HG02943 (cell line): ENCODE measurements around the gene LTB4R2.

Experiments used
- ATAC-seq: cut with Tn5 transposase; IDR thresholded peaks from one replicate; pipeline ENCODE4 v1.9.1; 2021; ENCODE audit warnings: mild to moderate bottlenecking, low read depth, moderate library complexity; ENCODE audit not compliant: unreplicated experiment

The LTB4R2 gene

GRCh38 chr14:24277071-24277470 is 32.9 kb upstream of the LTB4R2 start:
- ATAC-seq: no peak

GRCh38 chr14:24277606-24278321 is 32.2 kb upstream of the LTB4R2 start:
- no peak for ATAC-seq

- no peak for ATAC-seq
Observed at GRCh38 chr14:24278424-24278823, 31.5 kb upstream of the LTB4R2 start.

GRCh38 chr14:24279301-24280186 is 30.4 kb upstream of the LTB4R2 start:
- ATAC-seq: no peak

- ATAC-seq: no peak
Observed at GRCh38 chr14:24280797-24281460, 29.0 kb upstream of the LTB4R2 start.

GRCh38 chr14:24281636-24282035 is 28.3 kb upstream of the LTB4R2 start:
- no peak for ATAC-seq

- no peak for ATAC-seq
Observed at GRCh38 chr14:24282736-24283135, 27.2 kb upstream of the LTB4R2 start.

- no peak for ATAC-seq
Observed at GRCh38 chr14:24283796-24284460, 26.0 kb upstream of the LTB4R2 start.

GRCh38 chr14:24284501-24285035 is 25.4 kb upstream of the LTB4R2 start:
- no peak for ATAC-seq

- ATAC-seq: no peak
Observed at GRCh38 chr14:24285351-24285750, 24.6 kb upstream of the LTB4R2 start.

- ATAC-seq: no peak
Observed at GRCh38 chr14:24286996-24287395, 22.9 kb upstream of the LTB4R2 start.

GRCh38 chr14:24289649-24290280 is 20.2 kb upstream of the LTB4R2 start:
- ATAC-seq: no peak

GRCh38 chr14:24290746-24291145 is 19.2 kb upstream of the LTB4R2 start:
- ATAC-seq: no peak

GRCh38 chr14:24291446-24292117 is 18.4 kb upstream of the LTB4R2 start:
- ATAC-seq: no peak

- no peak for ATAC-seq
Observed at GRCh38 chr14:24292118-24292807, 17.7 kb upstream of the LTB4R2 start.

GRCh38 chr14:24293525-24293924 is 16.4 kb upstream of the LTB4R2 start:
- no peak for ATAC-seq

GRCh38 chr14:24296341-24297157 is 13.4 kb upstream of the LTB4R2 start:
- no peak for ATAC-seq
